Midbrain (tissue), 1 donor: ENCODE data around the gene AIMP1.
"Not testable (repeated sequence)": the region's sequence is repeated elsewhere in the genome, so short reads cannot be mapped to it uniquely, and the experiment has no call there.

Experiments used
- DNase-seq: peaks from one replicate; lab custom pipeline; 2025; lab: John Stamatoyannopoulos, UW

Gene AIMP1

DNA sequence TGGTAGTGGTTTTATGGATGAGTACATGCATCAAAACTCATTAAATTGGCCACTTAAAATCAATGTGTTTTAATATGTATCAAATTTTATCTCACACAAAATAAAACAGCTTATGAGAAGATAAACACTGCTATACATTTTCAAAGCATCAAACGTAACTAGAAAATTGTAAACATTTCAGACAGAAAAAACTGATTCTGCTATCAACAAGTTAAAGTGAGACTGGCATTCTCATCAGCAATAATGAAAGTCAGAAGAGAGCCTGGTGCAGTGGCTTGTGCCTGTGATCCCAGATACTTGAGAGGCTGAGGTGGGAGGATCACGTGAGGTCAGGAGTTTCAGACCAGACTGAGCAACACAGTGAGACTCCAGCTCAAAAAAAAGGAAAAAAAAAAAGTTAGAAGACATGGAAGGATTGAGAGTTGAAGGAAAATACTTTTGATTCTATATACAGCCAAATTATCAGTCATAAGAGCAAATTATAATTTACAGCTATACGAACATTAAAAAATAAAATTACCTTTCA, 3.3 kb upstream of the AIMP1 start:
- DNase-seq: no peak

DNA sequence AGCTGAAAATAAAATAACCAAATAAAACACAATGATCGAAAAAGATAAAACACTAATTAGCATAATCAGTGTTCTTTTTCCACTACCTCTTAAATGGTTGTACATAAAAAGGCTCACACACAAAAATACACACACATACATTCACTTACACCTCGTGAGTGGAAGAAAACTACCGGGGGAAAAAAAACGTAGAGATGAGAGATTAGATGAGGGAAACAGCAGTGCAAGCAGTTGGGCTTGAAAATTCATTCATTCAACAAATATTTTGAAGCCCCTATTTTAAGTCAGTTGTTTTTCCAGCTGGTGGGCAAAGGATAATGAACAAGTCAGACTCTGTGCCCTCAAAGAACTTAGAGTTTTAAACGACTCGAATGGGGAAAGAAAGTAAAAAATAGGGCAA, 1.4 kb upstream of the AIMP1 start:
- DNase-seq: no peak

DNA sequence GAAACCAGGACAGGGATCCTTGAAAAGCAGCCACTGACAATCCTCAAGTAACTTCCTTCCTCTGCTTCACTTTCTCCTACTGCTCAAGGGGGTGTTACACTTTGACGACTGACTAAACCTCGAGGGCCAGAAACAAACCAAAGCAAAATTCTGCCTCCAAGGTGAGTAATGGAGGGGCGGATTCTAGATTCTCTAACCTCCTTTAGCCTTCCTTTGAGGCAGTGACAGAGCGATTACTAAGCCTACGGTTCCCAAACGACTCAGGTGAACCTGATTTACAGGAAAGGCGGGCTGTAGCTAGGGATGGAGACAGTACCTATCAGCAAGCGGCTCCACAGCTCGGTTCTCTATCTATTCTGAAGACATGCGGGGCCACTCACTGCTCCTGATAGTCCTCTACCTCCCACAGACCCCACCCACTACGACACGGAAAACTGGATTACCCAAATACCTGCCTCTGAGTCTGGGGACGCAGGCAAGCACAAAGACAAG, 828 bp upstream of the AIMP1 start:
- DNase-seq: peak; percentile 53

DNA sequence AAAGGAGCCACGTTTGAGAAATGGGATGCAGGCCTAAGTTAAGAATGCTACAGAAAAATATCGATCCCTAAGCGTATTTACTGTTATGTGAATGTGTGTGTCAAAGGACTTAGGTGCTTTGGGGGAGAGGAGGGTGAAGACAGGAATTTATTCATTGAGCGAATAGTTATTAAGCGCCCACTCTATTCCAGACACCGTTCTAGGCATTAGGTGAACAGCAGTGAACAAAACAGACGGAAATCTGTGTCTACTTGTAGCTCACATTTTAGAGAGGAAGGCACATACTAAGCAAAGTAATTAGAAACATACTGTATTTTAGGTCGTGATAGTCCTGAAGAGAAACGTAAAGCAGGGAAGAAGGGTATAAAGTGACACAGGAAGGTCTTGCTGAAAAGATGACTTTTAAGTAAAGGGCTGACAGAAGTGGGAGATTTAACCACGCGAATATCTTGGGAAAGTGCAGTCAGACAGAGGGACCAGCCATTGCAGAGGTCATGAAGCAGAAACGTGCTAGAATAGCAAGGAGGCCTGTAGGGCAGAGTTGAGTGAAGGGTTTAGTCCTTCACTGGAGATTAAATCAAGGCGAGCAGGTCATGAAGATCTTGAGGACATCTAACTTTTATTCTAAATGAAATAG, 541 bp downstream of the AIMP1 start:
- DNase-seq: no peak

DNA sequence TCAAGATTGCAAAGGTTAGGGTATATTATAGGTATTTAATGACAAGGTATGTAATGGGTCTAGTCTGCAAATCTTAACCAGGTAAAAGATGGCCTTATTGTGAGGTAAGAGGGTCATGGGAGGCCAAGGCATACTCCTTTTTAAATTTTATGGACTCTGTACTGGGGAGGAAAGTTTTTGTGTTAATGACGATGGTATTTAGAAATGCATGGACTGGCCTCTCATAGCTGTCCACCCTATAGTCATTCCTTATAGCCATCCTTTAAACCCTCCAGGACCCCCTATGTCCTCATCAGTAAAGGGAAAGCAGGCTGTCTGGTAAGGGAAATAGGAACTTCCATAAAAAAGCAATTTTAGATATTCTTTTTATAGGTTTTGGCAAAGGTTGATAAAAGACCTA, 1.5 kb downstream of the AIMP1 start:
- DNase-seq: no peak

DNA sequence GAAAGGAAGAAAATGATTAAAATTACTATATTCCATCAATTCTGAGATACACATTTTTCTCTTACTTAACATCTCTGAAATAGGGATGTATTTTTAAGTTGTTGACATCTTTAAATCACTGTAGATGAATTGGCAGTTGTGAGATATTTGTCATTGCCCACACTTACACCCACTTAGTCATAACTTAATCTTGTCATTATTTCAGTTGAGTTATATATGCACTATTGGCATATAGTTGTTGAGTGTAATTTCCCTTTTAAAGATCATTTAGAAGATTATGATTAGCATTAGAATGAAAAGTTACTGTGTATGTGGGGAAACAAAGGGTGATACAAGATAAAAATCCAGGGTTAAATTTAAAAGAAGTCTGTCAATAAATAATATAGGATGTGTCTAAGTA, 2.2 kb downstream of the AIMP1 start:
- no peak for DNase-seq

DNA sequence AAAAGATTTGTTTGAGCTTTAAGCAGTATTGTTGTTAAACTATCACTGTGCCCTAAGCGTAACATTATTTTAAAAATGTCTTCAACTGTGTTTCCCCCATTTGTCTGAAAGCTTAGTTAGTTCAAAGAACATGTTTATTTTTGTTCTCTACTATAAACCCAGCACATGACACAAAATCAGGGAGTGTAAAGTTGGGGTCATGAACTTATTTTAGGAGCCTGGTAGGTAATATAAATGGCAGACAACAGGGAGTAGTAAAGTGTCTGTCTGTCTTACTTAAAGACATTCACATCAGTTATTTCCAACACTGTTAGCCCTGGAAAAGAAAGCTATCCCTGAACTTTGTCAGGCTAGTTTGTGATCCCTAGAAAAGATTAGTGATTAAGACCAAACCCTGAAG, 3.9 kb downstream of the AIMP1 start:
- no peak for DNase-seq

DNA sequence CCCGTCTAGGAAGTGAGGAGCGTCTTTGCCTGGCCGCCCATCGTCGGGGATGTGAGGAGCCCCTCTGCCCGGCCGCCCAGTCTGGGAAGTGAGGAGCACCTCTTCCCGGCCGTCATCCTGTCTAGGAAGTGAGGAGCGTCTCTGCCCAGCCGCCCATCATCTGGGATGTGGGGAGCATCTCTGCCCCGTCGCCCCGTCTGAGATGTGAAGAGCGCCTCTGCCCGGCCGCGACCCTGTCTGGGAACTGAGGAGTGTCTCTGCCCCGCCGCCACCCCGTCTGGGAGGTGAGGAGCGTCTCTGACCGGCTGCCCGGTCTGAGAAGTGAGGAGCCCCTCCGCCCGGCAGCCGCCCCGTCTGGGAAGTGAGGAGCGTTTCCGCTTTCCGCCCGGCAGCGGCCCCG, 4.8 kb downstream of the AIMP1 start:
- not testable (repeated sequence) for DNase-seq

DNA sequence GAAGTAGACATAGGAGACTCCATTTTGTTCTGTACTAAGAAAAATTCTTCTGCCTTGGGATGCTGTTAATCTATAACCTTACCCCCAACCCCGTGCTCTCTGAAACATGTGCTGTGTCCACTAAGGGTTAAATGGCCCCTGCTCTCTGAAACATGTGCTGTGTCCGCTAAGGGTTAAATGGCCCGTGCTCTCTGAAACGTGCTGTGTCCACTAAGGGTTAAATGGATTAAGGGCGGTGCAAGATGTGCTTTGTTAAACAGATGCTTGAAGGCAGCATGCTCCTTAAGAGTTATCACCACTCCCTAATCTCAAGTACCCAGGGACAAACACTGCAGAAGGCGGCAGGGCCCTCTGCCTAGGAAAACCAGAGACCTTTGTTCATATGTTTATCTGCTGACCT, 5.5 kb downstream of the AIMP1 start:
- not testable (repeated sequence) for DNase-seq

DNA sequence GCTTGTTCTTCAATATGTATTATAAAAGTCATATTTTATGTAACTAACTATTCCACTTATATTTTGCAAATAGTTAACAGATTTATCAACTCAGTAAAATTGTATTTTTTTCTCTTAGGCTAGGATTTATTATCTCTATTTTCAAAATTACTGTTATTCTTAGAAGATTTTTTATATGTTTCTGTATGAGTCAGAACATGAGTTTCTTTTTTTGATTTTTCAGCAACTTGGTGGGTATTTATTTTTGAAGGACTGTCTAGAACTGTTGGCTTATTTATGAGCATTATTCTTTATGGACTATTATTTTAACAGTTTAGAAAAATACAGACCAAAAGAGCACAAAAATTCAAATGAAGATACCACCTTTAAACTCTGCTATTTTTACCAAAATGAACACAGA, 6.8 kb downstream of the AIMP1 start:
- DNase-seq: no peak

DNA sequence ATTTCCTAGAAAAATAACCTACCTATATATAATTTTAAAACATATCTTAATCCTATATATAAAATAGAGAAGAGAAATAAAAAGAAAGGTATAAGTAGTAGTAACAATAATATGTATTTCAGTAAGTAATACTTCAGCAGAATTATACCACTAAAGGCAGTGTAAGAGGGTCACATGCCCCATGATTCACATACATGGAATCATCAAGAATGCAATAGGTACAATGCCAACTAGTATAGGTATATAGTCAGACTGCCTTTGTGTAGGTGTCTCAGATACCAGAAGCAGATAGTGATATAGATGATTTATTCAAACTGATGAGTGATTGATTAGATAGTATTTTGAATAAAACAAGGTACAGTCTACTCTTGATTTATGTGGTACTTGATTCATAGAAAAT, 9.4 kb downstream of the AIMP1 start:
- no peak for DNase-seq

DNA sequence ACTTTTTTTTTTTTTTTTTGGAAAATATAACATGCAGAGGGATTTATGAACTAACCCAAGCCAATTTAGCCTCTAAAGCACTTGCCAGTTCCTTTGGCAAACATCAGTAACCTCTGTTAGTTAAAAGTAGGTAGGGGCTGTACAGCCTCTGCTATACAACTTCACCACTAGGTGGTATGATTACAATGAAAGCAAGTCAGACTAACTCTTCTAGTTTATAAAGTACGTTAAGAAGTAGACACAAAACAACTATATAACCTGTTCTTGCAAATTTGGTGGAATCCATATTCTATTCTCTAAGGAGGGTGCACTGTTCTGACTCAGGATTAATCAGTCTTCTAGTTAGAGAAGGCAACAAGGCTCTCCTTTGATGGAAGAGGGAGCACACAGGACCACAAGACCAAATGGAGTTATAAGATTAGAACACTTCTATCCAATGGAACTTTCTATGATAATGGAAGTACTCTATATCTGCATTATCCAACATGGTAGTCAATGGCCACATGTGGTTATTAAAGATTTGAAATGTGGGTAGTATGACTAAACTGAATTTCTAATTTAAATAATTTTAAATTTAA, 12.8 kb downstream of the AIMP1 start:
- peak; percentile 26 for DNase-seq

DNA sequence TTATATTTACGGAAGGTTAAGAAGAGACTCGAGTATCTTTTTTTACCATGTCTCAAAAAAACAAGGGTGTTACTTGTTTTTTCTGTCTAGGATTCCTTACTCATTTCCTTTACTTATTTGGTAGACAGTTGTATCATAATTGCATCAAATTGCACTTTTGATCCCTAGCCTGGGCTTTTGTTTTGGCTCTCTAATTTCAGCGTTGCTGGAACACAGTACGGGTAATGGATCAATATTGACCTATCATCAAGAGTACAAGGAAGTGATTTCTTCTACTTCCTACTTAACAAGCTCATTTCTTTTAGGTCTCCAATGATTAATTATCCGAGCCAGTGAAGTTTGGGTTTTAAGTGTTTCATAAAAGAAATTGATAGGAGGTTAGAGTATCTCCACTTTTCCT, 16.8 kb downstream of the AIMP1 start:
- DNase-seq: no peak

DNA sequence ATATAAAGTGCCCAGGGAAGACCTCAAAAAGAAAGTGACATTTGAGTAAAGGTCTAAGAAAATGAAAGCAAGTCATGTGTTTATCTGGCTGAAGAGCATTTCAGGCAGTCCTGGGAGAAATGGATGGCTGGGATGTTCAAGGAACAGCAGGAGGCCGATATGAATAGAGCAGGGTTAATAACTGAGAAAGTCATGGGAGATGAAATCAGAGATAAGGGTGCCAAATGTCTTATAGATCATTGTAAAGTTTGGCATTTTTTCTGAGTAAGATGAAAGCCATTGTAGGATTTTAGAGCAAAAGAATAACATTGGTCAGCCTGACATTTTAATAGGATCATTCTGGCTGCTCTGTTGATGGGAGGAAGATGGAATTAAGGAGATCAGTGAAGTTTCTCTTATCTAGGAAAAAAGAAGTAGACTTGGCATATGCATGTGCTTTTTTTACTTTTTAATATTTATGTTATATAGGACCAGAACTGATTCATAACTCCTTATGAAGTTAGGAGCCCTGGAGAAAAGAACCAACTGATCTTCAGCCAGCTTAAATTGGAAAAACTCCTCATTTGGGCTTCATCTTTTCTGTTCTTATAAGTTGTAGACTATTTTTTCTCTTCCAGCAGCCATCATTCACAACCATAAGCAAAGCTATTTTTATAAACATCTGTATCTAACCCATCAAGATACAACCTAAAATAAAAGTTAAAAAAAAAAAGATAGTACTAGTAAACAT, 18.6 kb downstream of the AIMP1 start:
- no peak for DNase-seq

DNA sequence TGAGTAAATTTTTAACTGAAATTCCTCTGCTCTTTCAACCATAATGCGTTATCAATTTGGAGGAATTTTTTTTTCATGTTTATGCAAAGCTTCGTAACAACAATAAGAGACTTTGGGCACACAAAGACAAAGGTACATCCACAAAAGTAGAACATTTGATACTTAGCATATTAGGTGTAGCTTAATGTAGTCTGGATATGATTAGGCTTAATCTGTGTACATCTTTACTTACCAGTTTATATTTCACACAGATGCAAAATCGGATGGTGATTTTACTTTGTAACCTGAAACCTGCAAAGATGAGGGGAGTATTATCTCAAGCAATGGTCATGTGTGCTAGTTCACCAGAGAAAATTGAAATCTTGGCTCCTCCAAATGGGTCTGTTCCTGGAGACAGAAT, 20.3 kb downstream of the AIMP1 start:
- DNase-seq: no peak

DNA sequence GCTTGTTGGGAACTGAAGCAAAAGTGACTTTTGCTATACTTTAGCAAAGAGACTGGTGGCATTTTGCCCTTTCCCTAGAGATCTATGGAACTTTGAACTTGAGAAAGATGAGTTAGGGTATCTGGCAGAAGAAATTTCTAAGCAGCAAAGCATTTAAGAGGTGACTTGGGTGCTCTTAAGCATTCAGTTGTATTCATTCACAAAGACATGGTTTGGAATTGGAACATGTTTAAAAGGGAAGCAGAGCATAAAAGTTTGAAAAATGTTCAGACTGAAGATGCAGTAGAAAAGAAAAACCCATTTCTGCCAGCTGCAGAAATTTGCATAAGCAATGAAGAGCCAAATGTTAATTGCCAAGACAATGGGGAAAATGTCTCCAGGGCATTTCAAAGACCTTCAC, 21.6 kb downstream of the AIMP1 start:
- DNase-seq: no peak

DNA sequence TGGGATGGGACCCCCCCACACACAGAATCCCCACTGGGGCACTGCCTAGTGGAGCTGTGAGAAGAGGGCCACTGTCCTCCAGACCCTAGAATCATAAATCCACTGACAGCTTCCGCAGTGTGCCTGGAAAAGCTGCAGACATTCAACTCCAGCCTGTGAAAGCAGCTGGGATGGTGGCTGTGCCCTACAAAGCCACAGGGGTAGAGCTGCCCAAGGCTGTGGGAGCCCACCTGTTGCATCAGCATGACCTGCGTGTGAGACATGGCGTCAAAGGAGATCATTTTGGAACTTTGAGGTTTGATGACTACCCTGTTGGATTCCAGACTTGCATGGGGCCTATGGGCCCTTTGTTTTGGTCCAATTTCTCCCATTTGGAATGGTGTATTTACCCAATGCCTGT, 22.3 kb downstream of the AIMP1 start:
- no peak for DNase-seq

DNA sequence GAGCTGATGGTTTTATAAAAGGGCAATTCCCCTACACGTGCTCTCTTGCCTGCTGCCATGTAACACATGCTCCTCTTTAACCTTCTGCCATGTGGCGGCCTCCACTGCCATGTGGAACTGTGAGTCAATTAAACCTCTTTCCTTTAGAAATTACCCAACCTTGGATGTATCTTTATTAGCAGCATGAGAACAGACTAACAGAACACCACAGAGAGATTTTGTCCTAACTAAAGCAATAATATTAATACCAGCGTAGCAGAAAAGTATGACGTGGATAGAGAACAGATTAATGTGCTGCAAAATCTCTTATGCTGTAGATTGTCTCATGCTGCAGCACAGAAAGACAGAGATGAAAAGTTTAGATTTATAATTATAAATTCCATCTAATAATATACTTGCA, 23.1 kb downstream of the AIMP1 start:
- DNase-seq: no peak

DNA sequence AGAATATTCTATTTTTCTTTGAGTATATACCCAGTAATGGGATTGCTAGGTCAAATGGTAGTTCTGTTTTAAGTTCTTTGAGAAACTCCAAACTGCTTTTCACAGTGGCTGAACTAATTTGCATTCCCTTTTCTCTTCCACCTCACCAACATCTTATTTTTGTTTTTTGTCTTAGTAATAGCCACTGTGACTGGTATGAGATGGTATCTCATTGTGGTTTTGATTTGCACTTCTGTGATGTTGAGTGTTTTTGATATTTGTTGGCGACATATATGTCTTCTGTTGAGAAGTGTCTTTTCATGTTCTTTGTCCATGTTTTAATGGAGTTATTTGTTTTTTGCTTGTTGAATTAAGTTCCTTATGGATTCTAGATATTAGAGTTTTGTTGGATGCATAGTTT, 24.4 kb downstream of the AIMP1 start:
- DNase-seq: no peak

DNA sequence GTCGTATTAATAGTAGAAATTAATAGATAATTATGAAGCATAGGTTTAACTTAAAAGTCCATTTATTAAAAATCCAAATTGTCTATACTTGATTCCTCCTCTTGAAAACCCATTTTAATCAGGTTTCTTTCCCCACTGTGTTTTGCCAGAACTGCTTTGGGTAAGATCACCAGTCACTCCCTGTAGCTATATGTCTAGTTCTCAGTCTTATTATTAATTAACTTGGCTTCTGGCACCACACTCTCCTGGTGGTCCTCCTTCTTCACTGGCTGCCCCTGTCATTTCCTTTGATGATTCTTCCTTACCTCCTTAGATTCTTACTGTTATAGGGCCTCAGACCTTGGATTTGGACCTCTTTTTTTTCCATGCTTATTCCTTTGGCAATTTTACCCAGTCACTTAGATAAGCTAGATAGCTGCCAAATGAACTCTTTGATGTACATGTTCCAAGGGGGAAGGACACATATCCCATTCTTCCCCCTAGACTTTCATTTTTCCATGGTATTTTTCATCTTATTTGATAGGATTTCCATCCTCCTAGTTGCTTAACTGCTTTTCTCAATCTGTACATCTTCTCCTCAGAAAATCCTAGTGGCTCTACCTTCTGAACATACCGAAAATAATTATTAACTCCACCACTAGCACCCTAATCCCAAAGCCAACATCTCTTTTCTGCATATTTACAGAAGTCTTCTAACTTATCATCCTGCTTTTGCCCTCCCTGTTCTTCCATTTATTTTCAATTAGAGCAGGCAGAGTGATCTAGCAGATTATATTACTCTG, 27.7 kb downstream of the AIMP1 start:
- DNase-seq: no peak

DNA sequence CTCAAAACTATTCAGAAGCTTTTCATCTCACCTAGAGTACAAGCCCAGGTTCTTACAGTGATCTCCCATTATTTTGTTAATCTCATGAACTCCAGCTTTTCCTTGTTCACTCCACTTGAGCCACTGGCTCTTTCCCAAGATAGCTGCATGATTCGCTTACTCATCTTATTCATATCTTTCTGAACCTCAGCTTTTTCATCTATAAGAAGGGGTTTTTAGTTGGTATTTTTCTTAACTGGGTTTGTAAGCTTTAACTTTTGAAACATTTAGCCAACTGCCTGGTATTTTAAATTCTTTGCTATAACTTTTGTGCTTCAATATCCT, 28.3 kb downstream of the AIMP1 start:
- DNase-seq: no peak

DNA sequence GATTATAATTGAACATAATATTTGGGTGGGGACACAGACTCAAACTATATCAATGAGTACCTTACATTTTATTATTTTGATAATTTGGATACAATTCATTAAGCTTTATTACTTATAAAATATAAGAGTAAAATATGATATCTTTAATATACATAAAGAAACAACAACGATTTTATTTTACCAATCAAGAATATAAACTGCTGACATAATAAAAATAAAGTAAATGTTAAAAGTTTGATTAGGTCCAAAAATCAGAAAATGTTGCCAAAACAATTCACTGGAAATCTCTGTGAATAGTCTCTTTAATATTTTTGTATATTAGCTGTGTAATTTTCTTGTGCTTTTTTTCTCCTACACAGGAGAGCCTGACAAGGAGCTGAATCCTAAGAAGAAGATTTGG, 30.8 kb downstream of the AIMP1 start:
- no peak for DNase-seq

DNA sequence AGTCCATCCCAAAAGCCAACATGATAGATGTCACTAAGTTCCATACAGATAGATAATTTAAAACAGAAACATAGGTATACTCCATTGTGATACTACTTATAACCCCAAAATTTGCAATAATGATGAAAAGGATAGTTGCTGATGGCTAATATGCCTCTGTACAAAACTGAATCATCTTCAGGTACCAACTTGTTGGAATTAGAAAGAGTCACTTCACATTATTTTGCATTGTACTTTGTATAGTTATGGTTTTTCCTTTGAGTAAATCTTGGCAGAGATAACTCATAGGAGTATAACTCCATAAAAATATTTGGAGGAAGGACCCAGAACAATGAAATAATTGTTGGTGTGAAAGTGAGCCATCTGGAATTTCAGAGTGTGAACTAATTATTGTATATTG, 34.7 kb downstream of the AIMP1 start:
- DNase-seq: no peak
